SK-N-MC (cell line): ENCODE measurements around the gene RPH3AL.

ENCODE experiments used
- EZH2 ChIP-seq: fragments of 200-600 bp; sonication (generic); IDR thresholded peaks from one replicate; pipeline ENCODE4 v1.6.1; 2017; ENCODE audit warnings: antibody characterized with exemption
- FOXP2 ChIP-seq: optimal IDR thresholded peaks from 2 replicates; pipeline ENCODE3; 2011; ENCODE audit warnings: mild to moderate bottlenecking, moderate library complexity; ENCODE audit not compliant: insufficient read depth; ENCODE audit errors: extremely low read length, control extremely low read depth
- POLR2AphosphoS5 ChIP-seq: IDR thresholded peaks from 2 replicates; pipeline ENCODE4 v1.6.1; 2012; ENCODE audit warnings: mild to moderate bottlenecking, low read depth, low read length, borderline replicate concordance

DNA sequence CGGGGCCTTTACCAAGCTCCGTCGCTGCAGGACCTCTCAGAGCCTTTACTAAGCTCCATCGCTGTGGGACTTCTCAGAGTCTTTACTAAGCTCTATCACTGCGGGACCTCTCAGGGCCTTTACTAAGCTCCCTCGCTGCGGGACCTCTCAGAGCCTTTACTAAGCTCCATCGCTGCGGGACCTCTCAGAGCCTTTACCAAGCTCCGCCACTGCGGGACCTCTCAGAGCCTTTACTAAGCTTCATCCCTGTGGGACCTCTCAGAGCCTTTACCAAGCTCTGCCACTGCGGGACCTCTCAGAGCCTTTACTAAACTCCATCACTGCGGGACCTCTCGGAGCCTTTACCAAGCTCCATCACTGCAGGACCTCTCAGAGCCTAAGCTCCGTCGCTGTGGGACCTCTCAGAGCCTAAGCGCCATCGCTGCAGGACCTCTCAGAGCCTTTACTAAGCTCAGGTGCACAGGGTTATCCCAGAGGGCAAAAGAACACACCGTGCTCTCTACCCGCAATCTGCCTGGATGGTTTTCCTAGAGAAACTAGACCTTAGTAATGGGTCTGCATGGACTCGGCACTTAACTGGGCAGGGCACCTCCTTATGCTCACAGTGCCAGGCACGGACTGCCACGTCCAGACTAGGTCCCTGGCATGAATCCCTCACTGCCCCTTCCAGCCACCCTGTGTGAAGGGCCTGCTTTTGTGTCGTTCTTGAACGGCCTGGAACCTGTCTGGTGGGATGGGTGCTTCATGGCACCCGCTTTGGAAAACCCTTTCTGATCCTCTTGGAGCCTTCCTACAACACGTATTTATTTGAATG, 101.9 kb downstream of the RPH3AL start:
- TF ChIP-seq EZH2 (no peak), FOXP2 (no peak), POLR2AphosphoS5 (no peak)
